Glutamatergic neuron (in vitro differentiated cells): ENCODE data around the gene PIK3R1. TPM values are rescaled to one million over a fixed set of nuclear protein-coding genes. Genes with fewer than 3 reads are reported as not detected.

Source experiments
- DNase-seq: peaks from one replicate; pipeline ENCODE4 v3.0.0; 2022
- H3K27ac Mint-ChIP-seq: one replicate; pipeline ENCODE4 v1.8.0; 2020; ENCODE audit warnings: mild to moderate bottlenecking, mixed read lengths, inconsistent platforms; ENCODE audit not compliant: unreplicated experiment
- H3K27me3 Mint-ChIP-seq: one replicate; pipeline ENCODE4 v1.8.0; 2020; ENCODE audit warnings: mild to moderate bottlenecking, moderate library complexity, mixed read lengths, inconsistent platforms; ENCODE audit not compliant: unreplicated experiment
- H3K36me3 Mint-ChIP-seq: one replicate; pipeline ENCODE4 v1.8.0; 2020; ENCODE audit warnings: mild to moderate bottlenecking, mixed read lengths, inconsistent platforms; ENCODE audit not compliant: unreplicated experiment
- H3K4me1 Mint-ChIP-seq: one replicate; pipeline ENCODE4 v1.8.0; 2020; ENCODE audit warnings: mild to moderate bottlenecking, low read depth, mixed read lengths, inconsistent platforms; ENCODE audit not compliant: unreplicated experiment
- H3K4me3 Mint-ChIP-seq: one replicate; pipeline ENCODE4 v1.8.0; 2020; ENCODE audit warnings: mild to moderate bottlenecking, mixed read lengths, inconsistent platforms; ENCODE audit not compliant: unreplicated experiment
- H3K9me3 Mint-ChIP-seq: one replicate; pipeline ENCODE4 v1.8.0; 2020; ENCODE audit warnings: mild to moderate bottlenecking, moderate library complexity, mixed read lengths, inconsistent platforms; ENCODE audit not compliant: unreplicated experiment
- CTCF ChIP-seq: fragments of 200-600 bp; sonication (generic); IDR thresholded peaks from one replicate; pipeline ENCODE4 v1.5.0; 2021; ENCODE audit not compliant: partially characterized antibody, unreplicated experiment
- total RNA-seq: library from RNA; stranded (reverse); fragmentation: NEBNext Ultra II Directional; extraction: Animal tissue kit (Norgen Biotek cat#: 25700); gene quantifications from one replicate; pipeline ENCODE4 v1.2.1, GENCODE V29; 2021; ENCODE audit not compliant: unreplicated experiment

PIK3R1 gene
- total RNA-seq, 1 donor from 2014 or later: 49.4 TPM

DNA sequence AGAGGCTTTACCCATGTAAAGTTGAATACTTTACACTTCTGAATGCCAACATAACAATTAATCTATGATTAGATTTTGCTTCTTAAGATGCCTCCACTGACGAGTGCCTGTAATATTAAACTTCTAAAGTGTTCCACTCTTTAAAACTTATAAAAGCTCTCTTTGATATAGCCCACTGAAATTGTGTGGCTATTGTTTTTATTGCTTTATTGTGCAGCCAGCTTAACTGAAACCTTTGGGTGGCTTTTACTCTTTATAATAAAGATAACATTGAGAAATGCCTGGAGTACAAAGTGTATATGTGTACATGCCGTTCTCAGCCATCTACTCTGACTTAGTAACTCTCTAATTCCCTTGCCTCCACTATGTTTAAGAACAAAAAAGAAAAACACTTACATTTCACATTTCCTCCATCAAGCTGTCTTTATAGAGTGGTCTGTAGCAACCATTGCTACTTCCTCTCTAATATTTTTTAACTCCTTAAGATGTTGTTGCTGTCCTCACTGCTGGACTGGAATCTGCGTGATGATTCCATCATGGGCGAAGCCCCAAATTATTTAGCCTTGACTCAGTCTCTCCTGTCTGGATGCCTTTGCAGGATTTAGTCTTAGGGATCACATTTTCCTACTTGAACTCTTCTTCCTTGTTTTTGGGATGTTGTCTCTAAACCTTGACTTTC lies 9.1 kb downstream of the PIK3R1 start:
- DNase-seq: no peak
- Mint-ChIP-seq H3K9me3 (no peaks in the 10 kb centered on the region), H3K27ac (no peak overlapping the region), H3K4me1 (peaks cover 32% of the 10 kb centered on the region), H3K27me3 (no peaks in the 10 kb centered on the region), H3K36me3 (no peaks in the 10 kb centered on the region), H3K4me3 (no peak overlapping the region)
- TF ChIP-seq CTCF: no peak

GRCh38 chr5:68225188-68225910 lies 9.8 kb downstream of the PIK3R1 start:
- H3K4me1 Mint-ChIP-seq: peaks cover 36% of the 10 kb centered on the region
- no peaks in the 10 kb centered on the region for H3K27me3 Mint-ChIP-seq
- no peaks in the 10 kb centered on the region for H3K36me3 Mint-ChIP-seq
- peak overlapping the region; percentile 9 for H3K4me3 Mint-ChIP-seq
- H3K9me3 Mint-ChIP-seq: no peaks in the 10 kb centered on the region
- peak overlapping the region; percentile 3 for H3K27ac Mint-ChIP-seq
- DNase-seq: no peak
- TF ChIP-seq CTCF: no peak

DNA sequence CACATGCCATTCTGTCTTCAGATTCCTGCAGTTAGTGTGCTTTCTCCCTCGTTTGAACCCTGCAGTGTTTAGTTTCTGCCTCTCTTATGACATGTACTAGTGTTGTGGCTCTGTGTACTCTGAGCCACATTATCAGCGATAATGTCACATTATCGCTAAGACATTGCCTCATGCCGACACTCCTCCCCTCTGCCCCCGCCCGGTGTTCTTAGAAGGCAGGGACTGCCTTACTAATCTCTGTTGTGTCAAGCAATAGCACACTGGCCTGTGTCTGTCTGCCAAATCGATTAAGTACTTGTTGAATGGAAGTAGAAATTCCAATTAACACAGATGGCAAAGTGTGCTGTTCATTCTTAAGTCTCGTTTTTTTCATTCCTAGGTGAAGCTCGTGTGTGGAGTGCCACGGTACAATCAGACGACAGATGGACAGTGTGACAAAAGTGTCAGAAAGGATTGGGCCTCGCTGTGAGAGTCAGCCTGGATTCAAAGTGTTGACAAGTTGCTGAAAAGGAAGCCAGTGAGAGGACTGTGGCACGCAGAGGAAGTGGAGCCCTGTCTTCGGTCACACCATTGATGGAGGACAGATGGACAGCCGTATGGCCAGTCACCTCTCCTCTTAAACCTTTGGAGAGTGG lies 10.5 kb downstream of the PIK3R1 start:
- no peak for TF ChIP-seq CTCF
- DNase-seq: no peak
- H3K4me1 Mint-ChIP-seq: peaks cover 39% of the 10 kb centered on the region
- H3K9me3 Mint-ChIP-seq: no peaks in the 10 kb centered on the region
- peak overlapping the region; percentile 9 for H3K4me3 Mint-ChIP-seq
- H3K27me3 Mint-ChIP-seq: no peaks in the 10 kb centered on the region
- peak overlapping the region; percentile 37 for H3K27ac Mint-ChIP-seq
- no peaks in the 10 kb centered on the region for H3K36me3 Mint-ChIP-seq

DNA sequence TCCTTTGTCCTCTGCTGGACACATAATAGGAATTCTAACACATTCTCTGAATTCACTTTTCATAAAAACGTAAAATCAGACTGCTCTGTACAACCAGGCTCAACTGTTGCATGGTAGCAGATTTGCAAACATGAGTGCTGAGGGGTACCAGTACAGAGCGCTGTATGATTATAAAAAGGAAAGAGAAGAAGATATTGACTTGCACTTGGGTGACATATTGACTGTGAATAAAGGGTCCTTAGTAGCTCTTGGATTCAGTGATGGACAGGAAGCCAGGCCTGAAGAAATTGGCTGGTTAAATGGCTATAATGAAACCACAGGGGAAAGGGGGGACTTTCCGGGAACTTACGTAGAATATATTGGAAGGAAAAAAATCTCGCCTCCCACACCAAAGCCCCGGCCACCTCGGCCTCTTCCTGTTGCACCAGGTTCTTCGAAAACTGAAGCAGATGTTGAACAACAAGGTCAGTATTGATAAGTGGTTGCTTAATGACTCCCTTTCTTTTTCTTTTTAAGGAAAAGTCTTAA lies 11.1 kb downstream of the PIK3R1 start:
- no peaks in the 10 kb centered on the region for H3K27me3 Mint-ChIP-seq
- H3K9me3 Mint-ChIP-seq: no peaks in the 10 kb centered on the region
- no peaks in the 10 kb centered on the region for H3K36me3 Mint-ChIP-seq
- H3K4me1 Mint-ChIP-seq: peaks cover 39% of the 10 kb centered on the region
- no peak for DNase-seq
- TF ChIP-seq CTCF: no peak
- peak overlapping the region; percentile 37 for H3K27ac Mint-ChIP-seq
- peak overlapping the region; percentile 32 for H3K4me3 Mint-ChIP-seq
